ENCODE measurements around the gene UBTD2. TPM values are rescaled to one million over a fixed set of nuclear protein-coding genes. Genes with fewer than 3 reads are reported as not detected.
"Not testable (repeated sequence)": the region's sequence is repeated elsewhere in the genome, so short reads cannot be mapped to it uniquely, and the experiment has no call there.

The UBTD2 gene
- total RNA-seq, 1 donor, result 28.4 TPM

DNA sequence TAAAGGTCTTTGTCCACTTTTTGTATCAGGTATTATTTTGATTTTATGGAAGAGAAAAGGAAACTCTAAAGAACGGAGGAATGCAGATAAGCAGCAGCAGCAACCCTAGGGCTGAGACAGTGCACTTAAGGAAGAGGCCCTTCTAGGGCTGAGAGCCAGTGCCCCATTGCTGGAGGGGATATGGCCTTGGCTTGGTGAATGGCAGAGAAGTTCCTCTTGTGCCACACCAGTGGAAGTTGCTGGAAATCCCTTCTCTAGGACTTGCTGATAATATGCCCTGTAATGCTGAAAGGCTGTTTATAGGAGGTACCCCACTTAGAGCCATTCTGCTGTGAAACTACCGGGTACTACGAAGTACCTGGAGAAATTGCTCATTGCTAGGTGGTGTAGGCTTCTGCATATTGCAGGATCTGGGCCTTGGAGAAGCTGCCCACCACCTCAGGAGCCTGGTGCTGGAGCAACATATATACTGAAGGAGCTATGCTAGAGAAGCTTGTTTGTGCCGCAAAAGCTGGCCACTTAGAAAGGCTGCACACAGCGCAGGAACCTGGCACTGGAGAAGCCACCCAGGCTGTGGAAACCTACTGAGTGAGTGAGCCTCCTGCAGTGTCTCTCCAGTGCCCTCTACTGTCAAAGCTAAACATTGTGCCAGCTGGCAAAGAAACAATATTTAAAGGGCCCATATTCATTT lies 9.6 kb upstream of the UBTD2 start:
- peak; percentile 81 for DNase-seq (ENCODE audit: low read depth)
- TF ChIP-seq, protein P1, sequence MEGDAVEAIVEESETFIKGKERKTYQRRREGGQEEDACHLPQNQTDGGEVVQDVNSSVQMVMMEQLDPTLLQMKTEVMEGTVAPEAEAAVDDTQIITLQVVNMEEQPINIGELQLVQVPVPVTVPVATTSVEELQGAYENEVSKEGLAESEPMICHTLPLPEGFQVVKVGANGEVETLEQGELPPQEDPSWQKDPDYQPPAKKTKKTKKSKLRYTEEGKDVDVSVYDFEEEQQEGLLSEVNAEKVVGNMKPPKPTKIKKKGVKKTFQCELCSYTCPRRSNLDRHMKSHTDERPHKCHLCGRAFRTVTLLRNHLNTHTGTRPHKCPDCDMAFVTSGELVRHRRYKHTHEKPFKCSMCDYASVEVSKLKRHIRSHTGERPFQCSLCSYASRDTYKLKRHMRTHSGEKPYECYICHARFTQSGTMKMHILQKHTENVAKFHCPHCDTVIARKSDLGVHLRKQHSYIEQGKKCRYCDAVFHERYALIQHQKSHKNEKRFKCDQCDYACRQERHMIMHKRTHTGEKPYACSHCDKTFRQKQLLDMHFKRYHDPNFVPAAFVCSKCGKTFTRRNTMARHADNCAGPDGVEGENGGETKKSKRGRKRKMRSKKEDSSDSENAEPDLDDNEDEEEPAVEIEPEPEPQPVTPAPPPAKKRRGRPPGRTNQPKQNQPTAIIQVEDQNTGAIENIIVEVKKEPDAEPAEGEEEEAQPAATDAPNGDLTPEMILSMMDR (IDR thresholded peaks at IDR 0.05; ENCODE audit: insufficient read depth, low read length), result peak; percentile 86
- no peak overlapping the region for H3K4me3 ChIP-seq (ENCODE audit: low read depth, low read length)

DNA sequence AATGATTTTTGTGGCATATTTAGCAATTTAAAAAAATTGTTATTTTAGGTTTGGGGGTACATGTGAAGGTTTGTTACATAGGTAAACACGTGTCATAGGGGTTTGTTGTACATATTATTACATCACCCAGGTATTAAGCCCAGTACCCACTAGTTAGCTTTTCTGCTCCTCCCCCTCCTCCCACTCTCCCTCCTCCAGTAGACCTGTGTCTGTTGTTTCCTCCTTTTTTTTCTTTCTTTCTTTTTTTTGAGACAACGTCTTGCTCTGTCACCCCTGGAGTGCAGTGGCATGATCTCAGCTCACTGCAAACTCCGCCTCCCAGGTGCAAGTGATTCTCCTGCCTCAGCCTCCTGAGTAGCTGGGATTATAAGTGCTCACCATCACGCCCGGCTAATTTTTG lies 8.3 kb upstream of the UBTD2 start:
- not testable (repeated sequence) for H3K4me3 ChIP-seq (ENCODE audit: low read depth, low read length); DNase-seq (ENCODE audit: low read depth)

DNA sequence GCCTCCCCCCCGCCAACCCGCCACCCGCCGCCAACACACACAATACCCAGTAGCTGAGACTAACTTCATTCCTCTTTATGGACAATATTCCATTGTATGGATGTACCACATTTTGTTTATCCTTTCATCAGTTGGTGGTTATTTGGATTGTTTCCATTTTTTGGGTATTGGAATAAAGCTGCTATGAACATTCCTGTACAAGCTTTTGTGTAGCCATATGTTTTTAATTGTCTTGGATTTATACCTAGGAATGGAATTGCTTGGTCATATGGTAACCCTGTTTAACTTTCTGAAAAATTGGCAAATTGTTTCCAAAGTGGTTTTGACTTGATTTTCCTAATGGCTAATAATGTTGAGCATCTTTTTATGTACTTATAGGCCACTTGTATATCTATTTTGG lies 4.9 kb upstream of the UBTD2 start:
- no peak overlapping the region for H3K4me3 ChIP-seq (ENCODE audit: low read depth, low read length)
- TF ChIP-seq, protein P1 (IDR thresholded peaks at IDR 0.05; ENCODE audit: insufficient read depth, low read length), result no peak
- no peak for DNase-seq (ENCODE audit: low read depth)

DNA sequence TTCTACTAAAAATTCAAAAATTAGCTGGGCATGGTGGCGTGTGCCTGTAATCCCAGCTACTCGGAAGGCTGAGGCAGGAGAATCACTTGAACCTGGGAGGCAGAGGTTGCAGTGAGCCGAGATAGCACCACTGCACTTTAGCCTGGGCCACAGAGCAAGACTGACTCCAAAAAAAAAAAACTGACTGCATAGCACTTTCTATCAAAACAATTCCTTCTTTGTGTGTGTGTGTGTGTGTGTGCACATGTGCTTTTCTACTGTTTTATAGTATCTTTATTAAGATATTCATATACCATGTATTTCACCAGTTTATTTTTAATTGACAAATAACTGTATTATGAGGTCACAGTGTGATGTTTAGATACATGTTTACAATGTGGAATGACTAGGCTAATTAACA lies 3.6 kb upstream of the UBTD2 start:
- DNase-seq (ENCODE audit: low read depth); H3K4me3 ChIP-seq (ENCODE audit: low read depth, low read length): not testable (repeated sequence)

DNA sequence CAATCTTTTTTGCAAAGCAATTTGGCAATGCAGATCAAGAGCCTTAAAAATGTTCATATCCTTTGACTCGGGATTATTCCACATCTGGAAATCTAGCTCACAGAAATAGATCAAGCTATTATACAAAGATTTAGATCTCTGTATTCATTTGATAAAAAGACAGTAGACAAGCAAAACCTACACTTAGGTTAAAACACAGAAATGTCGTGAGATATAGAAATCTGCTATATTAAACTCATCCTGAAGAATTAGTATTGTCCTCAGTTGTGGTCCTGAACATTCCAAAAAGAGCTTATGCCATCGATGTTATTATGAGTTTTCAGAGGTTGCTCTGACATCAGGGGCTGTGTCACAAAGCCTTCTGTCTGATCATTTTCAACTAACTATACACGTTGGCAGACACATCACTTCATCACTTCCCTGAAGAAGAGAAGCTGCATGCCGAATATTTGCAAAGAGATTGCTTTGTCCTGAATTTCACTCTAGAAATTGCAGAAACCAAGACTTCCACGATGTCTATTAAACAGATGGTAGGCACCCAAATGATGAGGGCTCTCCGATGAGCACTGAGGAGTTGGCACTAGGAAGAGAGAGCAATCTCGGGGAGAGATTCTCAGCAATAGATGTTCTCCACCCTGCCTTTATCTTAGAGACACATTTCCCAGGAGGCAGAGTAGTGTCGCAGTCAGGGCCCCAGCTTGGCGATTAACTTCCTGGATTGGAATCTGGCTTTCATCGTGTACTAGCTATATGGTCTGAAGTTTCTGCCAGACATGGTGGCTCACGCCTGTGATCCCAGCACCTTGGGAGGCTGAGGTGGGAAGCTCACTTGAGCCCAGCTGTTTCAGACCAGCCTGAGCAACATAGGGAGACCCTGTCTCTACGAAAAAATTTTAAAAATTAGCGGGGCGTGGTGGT lies 1.9 kb upstream of the UBTD2 start:
- TF ChIP-seq, protein P1 (IDR thresholded peaks at IDR 0.05; ENCODE audit: insufficient read depth, low read length), result no peak
- no peak overlapping the region for H3K4me3 ChIP-seq (ENCODE audit: low read depth, low read length)
- DNase-seq (ENCODE audit: low read depth), result no peak

DNA sequence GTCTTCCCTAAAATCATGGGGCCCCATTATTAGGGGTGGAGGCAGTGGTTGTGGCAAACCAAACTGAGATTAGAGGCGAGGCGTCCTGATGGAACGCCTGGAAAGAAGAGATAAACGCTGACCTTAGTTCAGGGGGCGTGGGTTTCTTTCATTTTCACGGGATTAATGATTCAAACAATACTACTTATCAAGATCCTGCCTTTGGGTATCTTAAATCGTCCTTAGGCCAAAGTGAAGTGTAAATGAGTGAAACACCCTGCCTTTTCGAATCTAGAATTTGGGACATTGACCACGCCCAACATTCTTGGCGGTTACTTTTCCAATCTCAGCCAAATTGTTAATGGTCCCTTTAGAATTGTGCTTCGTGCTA lies 1.0 kb upstream of the UBTD2 start:
- peak; percentile 79 for DNase-seq (ENCODE audit: low read depth)
- TF ChIP-seq, protein P1 (IDR thresholded peaks at IDR 0.05; ENCODE audit: insufficient read depth, low read length), result no peak
- peak overlapping the region; percentile 73 for H3K4me3 ChIP-seq (ENCODE audit: low read depth, low read length)

DNA sequence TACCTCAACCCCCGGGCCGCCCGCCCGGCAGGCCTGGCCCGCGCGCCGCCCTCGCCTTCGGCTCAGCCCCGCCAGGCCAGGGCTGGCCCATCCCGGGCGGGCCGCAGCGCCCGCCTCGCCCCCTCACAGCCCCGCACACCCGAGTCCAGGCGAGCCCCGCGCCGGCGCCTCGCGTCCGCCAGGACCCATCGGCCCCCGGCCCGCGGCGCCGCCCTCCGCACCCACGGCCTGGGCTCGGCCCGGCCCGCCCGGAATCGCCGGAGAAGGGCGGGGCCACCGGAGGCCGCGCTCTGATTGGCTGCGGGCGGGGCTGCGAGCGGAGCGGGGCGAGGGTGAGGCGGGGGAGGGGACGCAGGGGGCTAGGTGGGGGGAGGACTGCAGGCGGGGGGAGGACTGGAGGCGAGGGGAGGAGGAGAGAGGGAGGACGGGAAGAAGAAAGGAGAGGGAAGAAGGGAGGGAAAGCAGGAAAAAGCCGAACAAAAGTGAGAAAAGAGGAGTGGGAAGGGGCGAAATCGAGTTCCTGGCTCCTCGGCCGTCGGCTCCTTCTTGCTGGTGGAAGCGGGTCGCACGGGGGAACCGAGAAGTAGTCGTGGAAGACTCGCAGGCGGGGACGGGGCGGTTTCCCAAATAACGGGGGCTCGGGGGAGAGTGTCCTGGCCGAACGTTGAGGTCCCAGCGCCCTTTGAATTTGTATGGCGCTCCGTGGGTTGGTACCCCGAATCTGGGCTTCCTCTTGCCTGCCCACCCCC lies 472 bp upstream of the UBTD2 start:
- TF ChIP-seq, protein P1 (IDR thresholded peaks at IDR 0.05; ENCODE audit: insufficient read depth, low read length), result no peak
- DNase-seq (ENCODE audit: low read depth), result peak; percentile 77
- peak overlapping the region; percentile 79 for H3K4me3 ChIP-seq (ENCODE audit: low read depth, low read length)

Data from fibroblast of the aortic adventitia (primary cell).